H1 (cell line): ENCODE measurements around the gene ATP1A1. TPM values are rescaled to one million over a fixed set of nuclear protein-coding genes. Genes with fewer than 3 reads are reported as not detected.

Experiments used
- JUN ChIP-seq: IDR thresholded peaks from 2 replicates; pipeline ENCODE4 v1.6.1; 2011; ENCODE audit warnings: low read depth, mild to moderate bottlenecking, improper control_type of control experiment, low read length
- KDM4A ChIP-seq: IDR thresholded peaks from one replicate; pipeline ENCODE4 v1.7.1; 2012; ENCODE audit warnings: low read depth, mild to moderate bottlenecking, moderate library complexity, low read length, inconsistent platforms; ENCODE audit not compliant: severe bottlenecking
- KDM5A ChIP-seq: fragments of 200-600 bp; IDR thresholded peaks from 2 replicates; pipeline ENCODE4 v1.7.1; 2012; ENCODE audit warnings: mild to moderate bottlenecking, low read length, inconsistent platforms, mixed read lengths
- RAD21 ChIP-seq, 2 experiments: IDR thresholded peaks in 1 of 2; conservative IDR thresholded peaks in 1 of 2; 2 replicates each; pipeline ENCODE4 v1.6.1; 2011; ENCODE audit warnings: low read depth in 2 of 2, low read length in 2 of 2, improper control_type of control experiment in 1 of 2, inconsistent platforms in 1 of 2, mild to moderate bottlenecking in 1 of 2, moderate library complexity in 1 of 2
- SP1 ChIP-seq: IDR thresholded peaks from 2 replicates; pipeline ENCODE4 v1.6.1; 2011; ENCODE audit warnings: low read depth, low read length
- TAF1 ChIP-seq: IDR thresholded peaks from 2 replicates; pipeline ENCODE4 v1.6.1; 2011; ENCODE audit warnings: mild to moderate bottlenecking, low read depth, low read length
- polyA plus RNA-seq, 7 experiments: library from polyadenylated mRNA; depleted of rRNA in 3 of 7; stranded (reverse) in 5 of 7; unstranded in 2 of 7; fragments of >200 nt in 5 of 7; fragments of 200-250 nt in 2 of 7; gene quantifications; 1 replicate in 5 of 7; 2 replicates in 1 of 7; 4 replicates in 1 of 7; pipeline versions ENCODE4 v1.2.1 to v1.2.3, GENCODE V29; 2011 to 2013; ENCODE audit warnings: missing spikeins in 2 of 7, mixed read lengths in 2 of 7
- total RNA-seq: library from RNA; stranded (reverse); fragmentation: NEBNext Ultra II Directional; extraction: Animal tissue kit (Norgen Biotek cat#: 25700); gene quantifications from 2 replicates; pipeline ENCODE4 v1.2.1, GENCODE V29; 2021

ATP1A1 gene
- total and polyA plus RNA-seq, 2 of the 8 experiments (the other 6 are each of a cell fraction or from before 2014, with no cell fraction given): 222 to 325 TPM

- no peak for TF ChIP-seq RAD21 (IDR thresholded peaks at IDR 0.05 in 1 of 2, conservative IDR thresholded peaks at IDR 0.05 in 1 of 2; ENCODE audit: low read depth in 2 of 2, low read length in 2 of 2)
- TF ChIP-seq KDM5A: no peak
- no peak for TF ChIP-seq JUN
- TF ChIP-seq TAF1: no peak
- no peak for TF ChIP-seq KDM4A
- TF ChIP-seq SP1: no peak
These were observed 12.4 kb upstream of the ATP1A1 start (continued) for GRCh38 chr1:116360429-116361173.
